Stimulated activated CD8-positive, alpha-beta memory T cell treated with anti-CD3 and anti-CD28 coated beads, Interleukin-15, amount 100 ng/mL, for 1 hour (primary cell): ENCODE measurements around the gene CTSH.
A peak's percentile ranks its signal among the peaks of the same experiment; 100 is the strongest.

Source experiments
- DNase-seq: peaks from one replicate; pipeline ENCODE4 v3.0.0-alpha.2; 2020; ENCODE audit warnings: low read depth

The CTSH gene

GRCh38 chr15:78944669-78945407 lies at the start of gene CTSH:
TSS of gene CTSH (minus strand) at chr15:78945046. CDS start at chr15:78944981, 65 bp downstream.
- peak; percentile 32 for DNase-seq

GRCh38 chr15:78993931-78994530 lies 49.2 kb upstream of the CTSH start:
- DNase-seq: no peak

- DNase-seq: no peak
Measured at GRCh38 chr15:78993257-78993930, 48.5 kb upstream of the CTSH start.

GRCh38 chr15:78992416-78993256 lies 47.8 kb upstream of the CTSH start:
- no peak for DNase-seq

GRCh38 chr15:78991879-78992278 lies 47.0 kb upstream of the CTSH start:
- DNase-seq: no peak

GRCh38 chr15:78991476-78991875 lies 46.6 kb upstream of the CTSH start:
- DNase-seq: no peak

- DNase-seq: no peak
Measured at GRCh38 chr15:78990278-78990677, 45.4 kb upstream of the CTSH start.

- DNase-seq: no peak
Measured at GRCh38 chr15:78989701-78990240, 44.9 kb upstream of the CTSH start.

GRCh38 chr15:78988361-78988911 lies 43.6 kb upstream of the CTSH start:
- no peak for DNase-seq

GRCh38 chr15:78987556-78988360 lies 42.9 kb upstream of the CTSH start:
- no peak for DNase-seq

- DNase-seq: no peak
Measured at GRCh38 chr15:78985859-78986475, 41.1 kb upstream of the CTSH start.

GRCh38 chr15:78984041-78984440 lies 39.2 kb upstream of the CTSH start:
- DNase-seq: no peak

GRCh38 chr15:78983146-78983918 lies 38.5 kb upstream of the CTSH start:
- no peak for DNase-seq

GRCh38 chr15:78982736-78983135 lies 37.9 kb upstream of the CTSH start:
- no peak for DNase-seq

- no peak for DNase-seq
Measured at GRCh38 chr15:78981532-78982313, 36.9 kb upstream of the CTSH start.

GRCh38 chr15:78979456-78980320 lies 34.8 kb upstream of the CTSH start:
- no peak for DNase-seq

GRCh38 chr15:78978601-78979179 lies 33.8 kb upstream of the CTSH start:
- no peak for DNase-seq
